ENCODE results near the gene CDHR2. TPM values are rescaled to one million over a fixed set of nuclear protein-coding genes. Genes with fewer than 3 reads are reported as not detected.
A peak's percentile ranks its signal among the peaks of the same experiment; 100 is the strongest.

The CDHR2 gene
- total RNA-seq, 1 experiment from 2014 or later = 0.63 TPM

DNA sequence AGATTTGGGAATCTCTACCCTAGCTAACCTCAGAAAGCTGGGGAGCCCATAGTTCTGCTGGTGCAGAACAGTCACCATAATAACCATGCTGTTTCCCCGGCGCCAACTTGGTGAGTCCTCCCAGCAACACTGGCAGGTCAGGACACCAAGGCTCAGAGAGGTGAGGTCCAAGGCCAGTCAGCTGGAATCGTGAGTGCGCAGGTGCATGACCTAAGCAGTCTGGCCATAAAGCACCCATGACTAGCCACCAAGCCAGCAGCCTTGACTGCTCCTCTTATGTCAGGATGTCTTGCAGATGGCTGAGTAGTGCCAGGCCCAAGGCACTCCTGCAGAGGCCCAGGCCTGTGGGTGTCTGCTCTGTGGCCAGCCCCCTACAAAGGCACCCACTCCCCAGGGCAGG is 14.5 kb upstream of the CDHR2 start:
- ATAC-seq = no peak
- Mint-ChIP-seq H3K27ac (peak overlapping the region; percentile 98), H3K27me3 (ENCODE audit: low read depth) (no peaks in the 10 kb centered on the region), H3K4me1 (peaks cover 42% of the 10 kb centered on the region), H3K36me3 (peaks cover 27% of the 10 kb centered on the region), H3K9me3 (no peaks in the 10 kb centered on the region), H3K4me3 (peak overlapping the region; percentile 94)
- DNase-seq (ENCODE audit: low spot score) = no peak
- ChIA-PET CTCF (interaction anchor here (1.0 to 1.3 kb wide), 2 partner anchors 129 to 805 kb away, joined by 3 read pairs; no protein-coding TSS in a partner anchor), POLR2A (interaction anchor here (1.0 to 1.6 kb wide), 4 partner anchors 9 to 119 kb away, joined by 3 to 4 read pairs (median 4); no protein-coding TSS in a partner anchor)
- TF ChIP-seq IRF2 (CRISPR knock-in tag; IDR thresholded peaks at IDR 0.05; ENCODE audit: borderline replicate concordance, low read depth) = no peak
- TF ChIP-seq TP53 (CRISPR knock-in tag; IDR thresholded peaks at IDR 0.05) = no peak
- TF ChIP-seq MYBL2 (CRISPR knock-in tag; IDR thresholded peaks at IDR 0.05) = no peak
- TF ChIP-seq AR (CRISPR knock-in tag; IDR thresholded peaks at IDR 0.05) = no peak
- TF ChIP-seq ATF1 (CRISPR knock-in tag; IDR thresholded peaks at IDR 0.05) = no peak
- TF ChIP-seq, protein P1, sequence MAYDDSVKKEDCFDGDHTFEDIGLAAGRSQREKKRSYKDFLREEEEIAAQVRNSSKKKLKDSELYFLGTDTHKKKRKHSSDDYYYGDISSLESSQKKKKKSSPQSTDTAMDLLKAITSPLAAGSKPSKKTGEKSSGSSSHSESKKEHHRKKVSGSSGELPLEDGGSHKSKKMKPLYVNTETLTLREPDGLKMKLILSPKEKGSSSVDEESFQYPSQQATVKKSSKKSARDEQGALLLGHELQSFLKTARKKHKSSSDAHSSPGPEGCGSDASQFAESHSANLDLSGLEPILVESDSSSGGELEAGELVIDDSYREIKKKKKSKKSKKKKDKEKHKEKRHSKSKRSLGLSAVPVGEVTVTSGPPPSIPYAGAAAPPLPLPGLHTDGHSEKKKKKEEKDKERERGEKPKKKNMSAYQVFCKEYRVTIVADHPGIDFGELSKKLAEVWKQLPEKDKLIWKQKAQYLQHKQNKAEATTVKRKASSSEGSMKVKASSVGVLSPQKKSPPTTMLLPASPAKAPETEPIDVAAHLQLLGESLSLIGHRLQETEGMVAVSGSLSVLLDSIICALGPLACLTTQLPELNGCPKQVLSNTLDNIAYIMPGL (CRISPR knock-in tag; IDR thresholded peaks at IDR 0.05) = no peak
- TF ChIP-seq HMGA2 (CRISPR knock-in tag; IDR thresholded peaks at IDR 0.05) = no peak
- TF ChIP-seq JUN (CRISPR knock-in tag; IDR thresholded peaks at IDR 0.05) = no peak
- TF ChIP-seq FOXJ3 (CRISPR knock-in tag; IDR thresholded peaks at IDR 0.05; ENCODE audit: borderline replicate concordance) = no peak
- TF ChIP-seq, protein P2, sequence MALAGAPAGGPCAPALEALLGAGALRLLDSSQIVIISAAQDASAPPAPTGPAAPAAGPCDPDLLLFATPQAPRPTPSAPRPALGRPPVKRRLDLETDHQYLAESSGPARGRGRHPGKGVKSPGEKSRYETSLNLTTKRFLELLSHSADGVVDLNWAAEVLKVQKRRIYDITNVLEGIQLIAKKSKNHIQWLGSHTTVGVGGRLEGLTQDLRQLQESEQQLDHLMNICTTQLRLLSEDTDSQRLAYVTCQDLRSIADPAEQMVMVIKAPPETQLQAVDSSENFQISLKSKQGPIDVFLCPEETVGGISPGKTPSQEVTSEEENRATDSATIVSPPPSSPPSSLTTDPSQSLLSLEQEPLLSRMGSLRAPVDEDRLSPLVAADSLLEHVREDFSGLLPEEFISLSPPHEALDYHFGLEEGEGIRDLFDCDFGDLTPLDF (CRISPR knock-in tag; IDR thresholded peaks at IDR 0.05) = no peak
- TF ChIP-seq E2F4 (CRISPR knock-in tag; IDR thresholded peaks at IDR 0.05; ENCODE audit: borderline replicate concordance, low read depth) = no peak

DNA sequence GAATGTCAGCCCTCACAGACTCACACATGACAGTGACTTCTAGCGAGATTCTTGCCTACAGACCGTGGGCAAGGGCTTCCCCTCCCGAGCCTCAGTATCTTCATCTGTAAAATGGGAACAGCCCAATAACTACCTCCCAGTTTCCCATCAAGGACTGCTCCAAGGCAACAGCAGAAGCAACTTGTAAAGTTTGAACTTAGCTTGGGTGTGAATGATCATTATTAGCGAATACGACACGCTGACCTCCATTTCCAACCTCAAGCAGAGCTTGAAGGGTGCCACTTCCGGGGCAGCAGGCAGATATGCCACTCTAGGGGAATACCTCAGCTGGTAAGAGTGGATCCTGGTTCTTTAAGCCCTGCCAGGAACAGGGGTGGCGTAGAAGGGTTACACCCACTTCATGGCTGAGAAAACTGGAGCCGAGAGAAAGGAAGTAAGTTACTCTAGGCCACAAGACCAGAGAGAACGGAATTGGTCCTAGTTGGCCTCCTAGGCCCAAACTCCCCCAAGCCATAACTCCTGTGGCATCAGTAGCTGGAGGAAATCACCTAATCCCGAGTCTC is 14.0 kb upstream of the CDHR2 start:
- no peak for TF ChIP-seq ZNF396 (CRISPR knock-in tag; IDR thresholded peaks at IDR 0.05; ENCODE audit: borderline replicate concordance)
- TF ChIP-seq, protein P3, sequence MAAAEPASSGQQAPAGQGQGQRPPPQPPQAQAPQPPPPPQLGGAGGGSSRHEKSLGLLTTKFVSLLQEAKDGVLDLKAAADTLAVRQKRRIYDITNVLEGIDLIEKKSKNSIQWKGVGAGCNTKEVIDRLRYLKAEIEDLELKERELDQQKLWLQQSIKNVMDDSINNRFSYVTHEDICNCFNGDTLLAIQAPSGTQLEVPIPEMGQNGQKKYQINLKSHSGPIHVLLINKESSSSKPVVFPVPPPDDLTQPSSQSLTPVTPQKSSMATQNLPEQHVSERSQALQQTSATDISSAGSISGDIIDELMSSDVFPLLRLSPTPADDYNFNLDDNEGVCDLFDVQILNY (CRISPR knock-in tag; IDR thresholded peaks at IDR 0.05) = no peak
- no peaks in the 10 kb centered on the region for H3K27me3 Mint-ChIP-seq (ENCODE audit: low read depth)
- peaks cover 47% of the 10 kb centered on the region for H3K4me1 Mint-ChIP-seq
- ATAC-seq = no peak
- H3K36me3 Mint-ChIP-seq = peaks cover 24% of the 10 kb centered on the region
- peak overlapping the region; percentile 94 for H3K4me3 Mint-ChIP-seq
- H3K9me3 Mint-ChIP-seq = no peaks in the 10 kb centered on the region
- DNase-seq (ENCODE audit: low spot score) = no peak
- H3K27ac Mint-ChIP-seq = peak overlapping the region; percentile 98
- CTCF ChIA-PET = interaction anchor here (1.0 to 1.3 kb wide), 4 partner anchors 14 to 805 kb away, joined by 3 to 6 read pairs (median 3); partner anchors contain the start of gene CDHR2
- POLR2A ChIA-PET = interaction anchor here (0.9 to 3.4 kb wide), 6 partner anchors 8 to 120 kb away, joined by 3 to 30 read pairs (median 4); partner anchors contain the start of genes CDHR2 and FAF2
